Stimulated activated CD8-positive, alpha-beta memory T cell treated with anti-CD3 and anti-CD28 coated beads, Interleukin-15, amount 100 ng/mL, for 4 hours (primary cell): ENCODE measurements around the gene CC2D1A.

ENCODE experiments used
- DNase-seq, 2 donors: peaks; one replicate each; pipeline ENCODE4 v3.0.0-alpha.2; 2020; ENCODE audit warnings: low read depth in 2 of 2

Gene CC2D1A

DNA sequence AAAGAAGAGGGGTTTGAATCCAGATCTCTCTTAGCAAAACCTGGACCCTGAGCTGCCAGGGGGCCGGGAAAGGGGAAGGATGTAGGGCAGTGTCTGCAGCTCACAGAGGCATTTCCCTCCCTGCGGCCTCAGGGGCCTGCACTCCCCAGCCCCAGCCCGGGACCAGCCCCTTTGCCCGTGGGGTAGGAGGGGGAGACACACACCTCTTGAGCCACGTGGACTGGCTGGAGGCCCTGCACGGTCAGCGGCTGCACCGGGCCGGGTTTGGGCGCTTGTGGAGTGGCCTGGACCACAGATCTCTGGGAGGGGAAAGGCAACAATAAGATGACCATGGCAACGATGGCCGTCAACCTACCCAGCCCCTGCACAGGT, 73.2 kb downstream of the CC2D1A start:
- DNase-seq, result no peak

DNA sequence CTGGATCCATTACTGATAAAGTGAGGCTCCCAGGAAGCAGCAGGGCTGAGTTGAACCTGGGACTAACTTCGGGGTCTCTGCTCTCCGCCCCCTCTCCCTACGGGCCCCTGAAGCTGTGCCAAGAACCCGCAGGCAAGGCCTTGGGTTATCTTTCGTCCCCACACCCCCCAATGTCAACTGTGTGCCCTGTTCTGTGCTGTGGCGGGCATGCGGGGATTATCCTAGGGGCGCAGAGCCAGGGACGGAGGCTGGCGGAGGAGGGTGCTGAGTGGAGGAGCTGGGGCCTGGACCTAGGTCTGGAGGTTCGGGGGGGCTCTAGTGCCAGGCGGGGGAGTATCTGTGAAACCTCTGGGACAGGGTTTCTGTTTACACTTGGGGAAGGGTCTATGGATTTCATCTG, 73.7 kb downstream of the CC2D1A start:
- DNase-seq, result no peak

DNA sequence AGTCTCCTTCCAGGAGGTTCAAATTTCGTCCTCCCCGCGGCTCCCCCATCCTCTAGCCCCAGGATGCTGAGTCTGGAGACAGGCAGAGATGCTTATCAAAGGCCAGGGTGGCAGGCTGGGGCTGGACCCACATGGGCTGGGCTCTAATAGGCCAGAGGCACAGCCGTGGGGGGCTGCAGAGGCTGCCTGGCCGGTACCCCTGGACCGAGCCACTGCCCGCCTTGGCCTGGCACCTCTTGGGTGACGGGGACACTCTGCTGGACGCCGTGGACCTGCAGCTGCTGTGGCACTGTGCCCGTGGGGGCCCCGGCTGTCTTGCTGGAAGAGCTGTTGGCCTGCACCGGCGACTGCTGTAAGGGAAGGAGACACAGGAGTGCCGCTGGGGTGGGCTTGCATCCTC, 74.3 kb downstream of the CC2D1A start:
- DNase-seq, result no peak
